Measurements from ENCODE around the gene IQCE.
A peak's percentile ranks its signal among the peaks of the same experiment; 100 is the strongest.

GRCh38 chr7:2567679-2568278, 9.0 kb downstream of the IQCE start:
- TF ChIP-seq, protein P1, sequence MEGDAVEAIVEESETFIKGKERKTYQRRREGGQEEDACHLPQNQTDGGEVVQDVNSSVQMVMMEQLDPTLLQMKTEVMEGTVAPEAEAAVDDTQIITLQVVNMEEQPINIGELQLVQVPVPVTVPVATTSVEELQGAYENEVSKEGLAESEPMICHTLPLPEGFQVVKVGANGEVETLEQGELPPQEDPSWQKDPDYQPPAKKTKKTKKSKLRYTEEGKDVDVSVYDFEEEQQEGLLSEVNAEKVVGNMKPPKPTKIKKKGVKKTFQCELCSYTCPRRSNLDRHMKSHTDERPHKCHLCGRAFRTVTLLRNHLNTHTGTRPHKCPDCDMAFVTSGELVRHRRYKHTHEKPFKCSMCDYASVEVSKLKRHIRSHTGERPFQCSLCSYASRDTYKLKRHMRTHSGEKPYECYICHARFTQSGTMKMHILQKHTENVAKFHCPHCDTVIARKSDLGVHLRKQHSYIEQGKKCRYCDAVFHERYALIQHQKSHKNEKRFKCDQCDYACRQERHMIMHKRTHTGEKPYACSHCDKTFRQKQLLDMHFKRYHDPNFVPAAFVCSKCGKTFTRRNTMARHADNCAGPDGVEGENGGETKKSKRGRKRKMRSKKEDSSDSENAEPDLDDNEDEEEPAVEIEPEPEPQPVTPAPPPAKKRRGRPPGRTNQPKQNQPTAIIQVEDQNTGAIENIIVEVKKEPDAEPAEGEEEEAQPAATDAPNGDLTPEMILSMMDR (IDR thresholded peaks at IDR 0.05): peak in 5 of 6 experiments; percentile 7 to 29 (median 19)
- TF ChIP-seq POLR2AphosphoS5 (IDR thresholded peaks at IDR 0.05) (no peak), EP300 (IDR thresholded peaks at IDR 0.05) (no peak)

Data from upper lobe of left lung (tissue), 4 donors.